Ishikawa (cell line): ENCODE data around the gene RNPEPL1.

ENCODE experiments used
- CEBPB ChIP-seq: IDR thresholded peaks from 2 replicates; pipeline ENCODE4 v1.6.1; 2012
- CREB1 ChIP-seq: IDR thresholded peaks from 2 replicates; pipeline ENCODE4 v1.6.1; 2012; ENCODE audit warnings: low read depth
- EP300 ChIP-seq: IDR thresholded peaks from 2 replicates; pipeline ENCODE4 v1.6.1; 2012; ENCODE audit warnings: borderline replicate concordance
- MAX ChIP-seq: IDR thresholded peaks from 2 replicates; pipeline ENCODE4 v1.6.1; 2012
- NFIC ChIP-seq: IDR thresholded peaks from 2 replicates; pipeline ENCODE4 v1.6.1; 2012
- RAD21 ChIP-seq: IDR thresholded peaks from 2 replicates; pipeline ENCODE4 v1.6.1; 2012; ENCODE audit warnings: low read depth
- TCF12 ChIP-seq: IDR thresholded peaks from 2 replicates; pipeline ENCODE4 v1.6.1; 2012; ENCODE audit warnings: low read depth
- YY1 ChIP-seq: IDR thresholded peaks from 2 replicates; pipeline ENCODE4 v1.6.1; 2012; ENCODE audit warnings: low read depth
- TF ChIP-seq, protein P1 (sequence below): IDR thresholded peaks from 2 replicates; pipeline ENCODE4 v1.6.1; 2012; ENCODE audit warnings: low read depth, mild to moderate bottlenecking

DNA sequence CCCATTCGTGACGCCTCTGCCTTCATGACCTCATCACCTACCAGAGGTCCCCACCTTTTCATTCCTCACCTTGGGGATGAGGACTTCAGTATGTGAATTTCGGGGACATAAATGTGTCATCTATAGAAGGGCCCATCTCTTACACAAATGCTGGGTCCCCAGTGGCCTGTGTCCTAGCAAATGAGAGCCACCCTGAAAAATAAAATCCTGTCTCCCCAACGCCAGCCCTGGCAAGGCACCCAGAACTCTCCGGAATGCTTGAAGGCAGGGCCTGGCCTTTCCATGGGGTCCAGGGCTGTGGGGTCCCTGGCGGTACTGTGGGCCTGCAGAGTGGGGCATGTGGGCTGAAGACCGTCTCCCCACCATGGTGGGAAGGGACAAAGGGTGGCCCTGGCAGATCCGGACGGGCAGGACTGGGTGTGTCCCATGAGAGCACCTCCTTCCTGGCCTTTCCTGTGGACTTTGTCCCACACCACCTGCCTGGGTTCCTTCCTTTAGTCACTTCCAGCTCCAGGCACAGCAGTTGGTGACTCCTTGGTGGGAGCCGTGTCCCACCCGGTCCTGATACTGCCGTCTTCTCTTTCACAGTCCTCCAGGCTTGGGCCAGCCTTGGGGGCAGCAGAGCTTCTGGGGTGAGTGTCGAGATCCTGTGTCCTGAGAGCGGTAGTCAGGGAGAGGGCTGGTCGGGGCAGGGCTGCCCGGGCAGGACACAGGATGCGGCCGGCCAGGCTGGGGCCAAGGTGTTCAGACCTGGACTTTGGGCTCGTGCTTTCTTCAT, 36.8 kb downstream of the RNPEPL1 start:
- TF ChIP-seq, protein P1, sequence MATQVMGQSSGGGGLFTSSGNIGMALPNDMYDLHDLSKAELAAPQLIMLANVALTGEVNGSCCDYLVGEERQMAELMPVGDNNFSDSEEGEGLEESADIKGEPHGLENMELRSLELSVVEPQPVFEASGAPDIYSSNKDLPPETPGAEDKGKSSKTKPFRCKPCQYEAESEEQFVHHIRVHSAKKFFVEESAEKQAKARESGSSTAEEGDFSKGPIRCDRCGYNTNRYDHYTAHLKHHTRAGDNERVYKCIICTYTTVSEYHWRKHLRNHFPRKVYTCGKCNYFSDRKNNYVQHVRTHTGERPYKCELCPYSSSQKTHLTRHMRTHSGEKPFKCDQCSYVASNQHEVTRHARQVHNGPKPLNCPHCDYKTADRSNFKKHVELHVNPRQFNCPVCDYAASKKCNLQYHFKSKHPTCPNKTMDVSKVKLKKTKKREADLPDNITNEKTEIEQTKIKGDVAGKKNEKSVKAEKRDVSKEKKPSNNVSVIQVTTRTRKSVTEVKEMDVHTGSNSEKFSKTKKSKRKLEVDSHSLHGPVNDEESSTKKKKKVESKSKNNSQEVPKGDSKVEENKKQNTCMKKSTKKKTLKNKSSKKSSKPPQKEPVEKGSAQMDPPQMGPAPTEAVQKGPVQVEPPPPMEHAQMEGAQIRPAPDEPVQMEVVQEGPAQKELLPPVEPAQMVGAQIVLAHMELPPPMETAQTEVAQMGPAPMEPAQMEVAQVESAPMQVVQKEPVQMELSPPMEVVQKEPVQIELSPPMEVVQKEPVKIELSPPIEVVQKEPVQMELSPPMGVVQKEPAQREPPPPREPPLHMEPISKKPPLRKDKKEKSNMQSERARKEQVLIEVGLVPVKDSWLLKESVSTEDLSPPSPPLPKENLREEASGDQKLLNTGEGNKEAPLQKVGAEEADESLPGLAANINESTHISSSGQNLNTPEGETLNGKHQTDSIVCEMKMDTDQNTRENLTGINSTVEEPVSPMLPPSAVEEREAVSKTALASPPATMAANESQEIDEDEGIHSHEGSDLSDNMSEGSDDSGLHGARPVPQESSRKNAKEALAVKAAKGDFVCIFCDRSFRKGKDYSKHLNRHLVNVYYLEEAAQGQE = no peak
- TF ChIP-seq CREB1 (no peak), NFIC (no peak), RAD21 (no peak), MAX (no peak), YY1 (no peak), EP300 (no peak), TCF12 (no peak), CEBPB (no peak)
